Urothelium cell line (cell line): Measurements from ENCODE around the gene CDS2.
"Not testable (repeated sequence)": the region's sequence is repeated elsewhere in the genome, so short reads cannot be mapped to it uniquely, and the experiment has no call there.

Experiments
- DNase-seq: peaks from one replicate; pipeline ENCODE4 v3.0.0; 2011; ENCODE audit warnings: low spot score, mixed read lengths
- FAIRE-seq: peaks from 2 replicates; lab custom pipeline; 2011; peaks lifted over from hg19 to GRCh38; lab: Jason Lieb, UNC

The CDS2 gene

DNA sequence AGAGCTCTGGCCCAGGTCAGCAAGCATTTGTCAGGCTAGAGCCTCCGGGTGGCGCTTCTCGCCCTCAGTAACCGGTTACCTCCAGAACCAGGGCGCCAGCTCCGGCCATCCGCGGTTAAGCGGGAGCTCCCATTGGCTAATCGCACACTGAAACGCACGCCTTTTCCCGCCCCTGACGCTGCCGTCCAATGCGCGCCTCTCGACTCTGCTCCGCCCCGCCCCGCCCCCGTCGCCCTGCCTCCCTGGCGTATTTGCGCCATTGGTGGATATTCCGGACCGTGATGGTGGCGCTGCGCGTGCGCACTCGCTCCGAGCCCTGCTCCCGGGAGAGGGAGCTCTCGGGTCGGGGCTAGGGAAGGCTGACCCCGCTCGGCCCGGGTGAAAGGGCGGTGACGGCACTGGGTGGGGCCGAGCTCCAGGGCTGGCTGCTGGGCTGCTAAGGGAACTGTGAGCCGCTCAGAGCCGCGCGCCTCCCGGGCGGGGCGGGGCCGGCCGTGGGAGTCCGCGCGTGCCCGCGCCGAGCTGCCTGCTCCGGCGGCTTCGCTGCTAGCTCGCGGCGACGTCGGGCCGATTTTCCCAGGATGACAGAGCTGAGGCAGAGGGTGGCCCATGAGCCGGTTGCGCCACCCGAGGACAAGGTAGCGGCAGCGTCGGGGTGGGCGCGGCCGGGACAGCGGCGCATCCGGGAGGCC lies at the start of gene CDS2:
Gene CDS2, plus strand, starts transcription at position 497 of the 692 bp plus-strand sequence. Its CDS starts 85 bp downstream, at position 582.
- DNase-seq: peak; percentile 99
- FAIRE-seq: peak; percentile 94

GRCh38 chr20:5077761-5078387 lies 48.9 kb upstream of the CDS2 start:
- FAIRE-seq: no peak
- DNase-seq: no peak

DNA sequence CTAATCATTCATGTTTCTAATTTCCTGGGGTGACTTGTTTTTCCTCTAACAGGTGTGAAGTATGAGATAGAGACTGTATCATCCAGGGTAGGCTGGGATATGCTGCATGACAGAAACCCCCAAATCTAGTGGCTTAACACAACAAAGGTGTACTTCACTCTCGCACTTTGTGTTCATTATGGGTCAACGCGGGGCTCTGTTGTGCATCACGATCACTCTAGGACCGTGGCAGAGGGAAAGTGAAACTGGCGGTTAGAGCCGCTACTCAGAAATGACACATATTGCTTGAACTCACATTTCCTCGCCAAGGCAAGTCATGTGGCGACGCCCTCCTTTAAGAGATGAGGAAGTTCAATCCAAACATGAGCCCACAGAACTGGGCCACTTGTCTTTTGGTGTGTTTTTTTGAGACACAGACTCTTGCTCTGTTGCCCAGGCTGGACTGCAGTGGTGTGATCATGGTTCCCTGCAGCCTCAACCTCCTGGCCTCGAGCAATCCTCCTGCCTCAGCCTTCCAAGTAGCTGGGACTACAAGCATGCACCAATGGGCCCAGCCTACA lies 48.3 kb upstream of the CDS2 start:
- peak; percentile 42 for DNase-seq
- FAIRE-seq: no peak

GRCh38 chr20:5080384-5080877 lies 46.4 kb upstream of the CDS2 start:
- FAIRE-seq: no peak
- no peak for DNase-seq

- DNase-seq (no peak), FAIRE-seq (no peak)
Measured at GRCh38 chr20:5085380-5085779, 41.4 kb upstream of the CDS2 start.

- no peak for DNase-seq
- FAIRE-seq: no peak
Measured at GRCh38 chr20:5088688-5089087, 38.1 kb upstream of the CDS2 start.

DNA sequence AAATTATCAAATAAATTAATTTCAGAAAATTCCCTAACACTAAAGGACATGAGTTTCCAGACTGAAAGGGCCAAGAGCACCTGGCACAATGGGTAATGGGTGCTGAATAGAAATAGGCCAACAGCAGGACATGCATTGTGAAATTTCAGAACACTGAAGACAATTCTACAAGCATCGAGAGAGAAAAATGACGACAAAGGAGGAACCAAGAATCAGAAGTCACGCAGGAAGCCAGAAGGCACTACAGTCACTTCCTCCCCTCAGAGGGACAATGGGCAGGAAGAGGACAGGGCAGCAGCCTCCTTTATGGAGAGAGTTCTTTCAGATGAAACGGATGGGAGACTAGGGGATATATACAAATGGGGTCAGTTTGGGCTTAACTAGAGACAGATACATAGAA lies 36.6 kb upstream of the CDS2 start:
- DNase-seq (no peak), FAIRE-seq (no peak)

- FAIRE-seq (no peak), DNase-seq (no peak)
Measured at GRCh38 chr20:5091902-5092301, 34.9 kb upstream of the CDS2 start.

- DNase-seq (no peak), FAIRE-seq (no peak)
Measured at GRCh38 chr20:5092765-5093339, 34.0 kb upstream of the CDS2 start.

GRCh38 chr20:5095454-5095853 lies 31.4 kb upstream of the CDS2 start:
- no peak for FAIRE-seq
- DNase-seq: no peak

DNA sequence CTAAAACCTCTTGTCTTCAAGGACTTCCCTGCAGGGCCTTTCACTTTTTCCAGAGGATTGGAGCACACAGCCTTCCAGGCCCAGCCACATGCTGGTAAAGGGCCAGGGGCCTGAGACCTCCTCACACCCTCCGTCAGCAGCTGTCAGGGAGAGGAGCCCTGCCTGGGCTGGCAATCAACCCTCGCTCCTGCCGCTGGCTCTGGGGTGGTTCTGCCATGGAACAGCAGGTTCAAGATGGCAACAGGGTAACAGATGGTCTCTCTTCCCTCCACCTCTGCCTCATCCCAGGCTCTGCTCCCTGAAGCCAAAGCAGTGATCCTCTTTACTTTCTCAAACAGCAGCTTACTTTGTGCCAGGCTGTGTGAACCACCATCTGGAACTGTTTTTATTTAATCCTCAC lies 30.9 kb upstream of the CDS2 start:
- DNase-seq: no peak
- no peak for FAIRE-seq

DNA sequence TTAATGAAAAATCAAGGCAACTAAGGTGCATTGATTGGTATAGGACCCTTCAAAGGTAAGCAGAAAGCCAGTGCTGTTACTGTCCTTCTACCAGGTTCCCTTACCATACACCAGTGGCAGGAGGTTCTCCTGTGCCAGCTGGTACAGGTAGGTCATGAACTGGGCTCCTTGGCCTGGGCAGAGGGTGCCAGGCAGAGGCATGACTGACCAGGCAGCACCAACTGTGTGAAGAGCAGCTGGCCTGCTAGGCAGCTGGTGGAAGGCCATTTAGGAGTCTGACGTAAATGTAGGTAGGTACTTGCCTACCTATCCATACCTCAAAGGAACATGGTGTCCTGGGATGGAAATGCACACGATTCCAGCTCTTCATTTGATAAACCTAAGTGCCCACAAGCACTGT lies 30.3 kb upstream of the CDS2 start:
- DNase-seq: no peak
- FAIRE-seq: no peak

- not testable (repeated sequence) for FAIRE-seq
Measured at GRCh38 chr20:5099009-5099408, 27.8 kb upstream of the CDS2 start.

GRCh38 chr20:5099909-5100308 lies 26.9 kb upstream of the CDS2 start:
- not testable (repeated sequence) for FAIRE-seq, DNase-seq

More at GRCh38 chr20:5099009-5099408, 27.8 kb upstream of the CDS2 start:
- not testable (repeated sequence) for DNase-seq

GRCh38 chr20:5100684-5101347 lies 26.0 kb upstream of the CDS2 start:
- FAIRE-seq: no peak
- DNase-seq: peak; percentile 64

GRCh38 chr20:5104479-5104878 lies 22.3 kb upstream of the CDS2 start:
- FAIRE-seq (no peak), DNase-seq (no peak)

DNA sequence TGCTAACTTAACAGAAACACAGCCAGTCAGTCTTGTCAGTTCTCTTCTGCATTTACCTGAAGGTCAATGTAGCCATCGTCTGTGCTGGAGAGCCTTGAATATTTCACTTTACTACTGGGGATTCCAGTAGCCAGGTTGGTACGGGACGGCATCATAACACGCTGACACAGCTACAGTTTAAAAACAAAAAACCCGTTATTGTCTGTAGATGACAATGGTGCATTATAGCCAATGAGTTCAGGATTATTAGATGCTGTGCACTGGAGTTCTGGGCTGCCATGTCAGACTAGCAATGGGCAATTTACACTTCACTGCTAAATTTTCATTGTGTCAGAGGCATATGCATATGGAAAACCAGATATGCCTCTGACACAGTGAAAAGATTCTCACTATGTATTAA lies 17.5 kb upstream of the CDS2 start:
- FAIRE-seq (no peak), DNase-seq (no peak)

DNA sequence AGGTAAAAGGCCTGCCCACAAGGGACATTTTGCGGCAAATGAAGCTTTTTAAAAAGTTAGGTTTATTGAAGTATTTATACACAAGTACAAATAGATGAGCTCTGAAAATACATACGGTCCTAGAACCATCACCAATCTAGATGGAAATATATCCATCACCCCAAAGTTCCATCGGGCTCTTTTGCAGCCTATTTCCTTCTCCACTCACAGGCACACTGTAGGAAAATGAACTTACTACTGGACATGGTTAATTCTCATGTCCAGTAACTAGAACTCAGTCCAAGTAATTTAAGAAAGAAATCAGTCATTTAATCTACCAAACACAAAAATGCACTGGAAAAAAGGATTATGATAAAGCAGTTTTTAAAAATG lies 13.2 kb upstream of the CDS2 start:
- FAIRE-seq (no peak), DNase-seq (no peak)

DNA sequence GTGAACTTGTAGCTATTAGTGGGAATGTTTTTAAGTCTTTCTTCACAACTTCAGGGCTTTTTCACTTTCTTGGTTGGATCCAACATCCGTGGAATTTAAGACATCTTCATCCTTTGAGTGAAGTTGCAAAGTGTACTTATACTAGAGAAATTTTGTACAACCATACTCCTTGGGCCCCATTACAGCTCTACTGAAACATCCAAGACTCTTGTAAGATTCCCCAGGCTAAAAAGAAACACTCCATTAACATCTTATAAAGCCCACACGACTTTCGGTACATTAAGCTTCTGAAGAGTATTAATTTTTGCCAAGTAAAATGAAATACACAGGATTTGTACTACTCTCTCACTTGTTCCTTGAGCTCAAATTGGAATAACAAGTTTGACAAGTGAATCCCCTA lies 12.4 kb upstream of the CDS2 start:
- FAIRE-seq: no peak

DNA sequence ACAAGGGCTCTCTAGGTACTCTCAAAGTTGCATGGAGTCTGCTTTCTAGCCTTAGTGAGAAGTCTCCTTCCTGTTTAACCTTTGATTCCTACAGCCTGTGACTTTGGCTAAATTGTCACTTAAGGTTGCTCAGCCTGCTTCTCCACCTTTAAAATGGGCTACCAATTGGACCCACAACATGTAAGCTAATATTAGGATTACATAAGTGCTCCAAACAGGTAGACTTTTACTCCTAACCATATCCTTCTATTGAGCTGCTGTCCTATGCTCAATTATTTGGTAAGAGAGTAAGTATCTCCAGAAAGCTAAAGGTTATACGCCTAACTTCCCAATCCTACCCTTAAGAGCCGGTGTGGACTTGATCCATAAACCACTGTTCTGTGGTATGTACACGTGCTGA lies 9.9 kb upstream of the CDS2 start:
- DNase-seq (no peak), FAIRE-seq (no peak)

More for the DNA sequence above, 12.4 kb upstream of the CDS2 start:
- DNase-seq: no peak
